ENCODE results near the gene TMEM50A. TPM values are rescaled to one million over a fixed set of nuclear protein-coding genes. Genes with fewer than 3 reads are reported as not detected.
"Not testable (repeated sequence)": the region's sequence is repeated elsewhere in the genome, so short reads cannot be mapped to it uniquely, and the experiment has no call there.

Gene TMEM50A
- total and polyA plus RNA-seq, 2 of the 13 experiments (the other 11 are each of a cell fraction or from before 2014, with no cell fraction given) = 51.2 to 61.2 TPM

DNA sequence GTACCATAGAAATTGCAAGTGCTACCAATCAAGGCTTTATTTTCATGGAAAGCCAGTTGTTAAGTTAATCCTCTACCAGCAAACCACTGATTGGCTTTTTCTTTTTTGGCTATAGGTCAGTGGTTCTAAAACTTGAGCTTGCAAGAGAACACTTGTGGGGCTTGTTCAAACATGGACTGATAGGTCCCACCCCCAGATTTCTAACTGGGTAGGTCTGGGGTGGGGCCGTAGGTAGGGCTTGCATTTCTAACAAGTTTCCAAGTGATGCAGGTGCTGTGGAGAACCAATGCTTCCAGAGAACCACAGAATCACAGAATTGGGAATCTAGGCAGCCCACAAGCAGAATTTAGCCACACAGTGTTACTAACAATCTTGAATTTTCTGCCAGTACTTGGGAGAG, 45.7 kb downstream of the TMEM50A start:
- POLR2A ChIA-PET; in situ Hi-C loops (cut with HindIII; ENCODE audit: extremely low pct_ligation_motif_present, low pct_unique_long_range_greater_than_20kb); H3K9me3 ChIP-seq (ENCODE audit: low read length); CTCF ChIA-PET (ENCODE audit: low intra/inter-chr PET ratio, low total read pairs); BruUV-seq (replicated peaks); H3K27me3 ChIP-seq (ENCODE audit: control insufficient read depth in 1 of 2, insufficient read depth in 2 of 2, low read length in 2 of 2); DNase-seq (ENCODE audit: low spot score); H3K9ac ChIP-seq (ENCODE audit: insufficient read depth, low read depth, low read length); H3K36me3 ChIP-seq (replicated peaks in 1 of 2; ENCODE audit: control insufficient read depth in 1 of 2, insufficient read depth in 2 of 2, low read length in 2 of 2); FAIRE-seq; H4K20me1 ChIP-seq (ENCODE audit: insufficient read depth, low read length); ATAC-seq; H3K4me2 ChIP-seq (ENCODE audit: low read depth, low read length); H2AFZ ChIP-seq (ENCODE audit: low read length); H3K27ac ChIP-seq (ENCODE audit: extremely low read length, insufficient read depth, low read length); H3K4me3 ChIP-seq (replicated peaks in 1 of 3; ENCODE audit: insufficient read depth in 1 of 3, low read depth in 2 of 3, low read length in 3 of 3); H3K79me2 ChIP-seq (ENCODE audit: insufficient read depth, low read length); intact Hi-C loops (cut with micrococcal nuclease; ENCODE audit: unreplicated experiment); H3K4me1 ChIP-seq (ENCODE audit: insufficient read depth, low read length): not testable (repeated sequence)
- no CpG with 5 or more reads among the region's 1 CpG for WGBS (ENCODE audit: low lambda C conversion rate)

DNA sequence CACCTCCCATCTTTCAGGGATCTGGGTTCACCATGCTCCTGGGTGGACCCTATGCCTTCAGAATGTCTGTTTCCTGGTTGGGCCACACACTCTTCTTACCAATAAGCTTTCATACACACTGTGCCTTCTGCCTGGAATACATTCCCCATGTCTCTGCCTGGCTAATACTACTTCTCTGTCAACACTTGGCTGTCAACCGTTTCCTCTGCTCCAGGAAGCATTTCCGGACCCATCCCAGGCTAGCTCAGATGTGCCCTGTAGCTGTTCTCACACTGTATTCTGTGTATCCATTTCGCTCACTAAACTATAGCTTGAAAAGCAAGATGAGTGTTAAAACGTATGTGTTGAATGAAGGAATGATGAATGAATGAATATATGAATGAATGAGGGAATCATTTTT, 49.0 kb downstream of the TMEM50A start:
- FAIRE-seq, ATAC-seq: not testable (repeated sequence)
- WGBS (ENCODE audit: low lambda C conversion rate) = 34% methylated on average over 4 of the region's 4 CpGs

DNA sequence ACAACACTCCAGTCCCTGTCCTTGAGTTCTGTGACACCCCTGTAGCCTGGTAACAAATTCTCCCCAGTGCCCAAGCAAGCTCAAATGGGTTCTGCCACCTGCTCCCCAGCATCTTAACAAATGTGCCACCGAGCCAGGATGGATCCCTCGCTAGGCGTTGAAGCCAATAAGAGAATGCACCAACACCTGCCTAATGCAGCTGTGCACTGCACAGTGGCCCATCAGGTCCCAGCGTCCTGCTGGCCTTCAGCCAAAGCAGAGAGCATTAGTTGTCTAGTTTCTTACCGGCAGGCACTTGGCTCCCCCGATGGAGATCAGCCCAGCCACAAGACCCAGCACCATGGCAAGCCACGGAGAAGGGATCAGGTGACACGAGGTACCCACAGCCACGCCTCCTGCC, 50.6 kb downstream of the TMEM50A start:
- in situ Hi-C loops (cut with HindIII; ENCODE audit: extremely low pct_ligation_motif_present, low pct_unique_long_range_greater_than_20kb); intact Hi-C loops (cut with micrococcal nuclease; ENCODE audit: unreplicated experiment): not testable (repeated sequence)

More for the DNA sequence above, 49.0 kb downstream of the TMEM50A start:
- H3K79me2 ChIP-seq (ENCODE audit: insufficient read depth, low read length); H4K20me1 ChIP-seq (ENCODE audit: insufficient read depth, low read length); H3K27me3 ChIP-seq (ENCODE audit: control insufficient read depth in 1 of 2, insufficient read depth in 2 of 2, low read length in 2 of 2); H3K9me3 ChIP-seq (ENCODE audit: low read length); H3K9ac ChIP-seq (ENCODE audit: insufficient read depth, low read depth, low read length); POLR2A ChIA-PET; in situ Hi-C loops (cut with HindIII; ENCODE audit: extremely low pct_ligation_motif_present, low pct_unique_long_range_greater_than_20kb); BruUV-seq (replicated peaks); H3K4me3 ChIP-seq (replicated peaks in 1 of 3; ENCODE audit: insufficient read depth in 1 of 3, low read depth in 2 of 3, low read length in 3 of 3); intact Hi-C loops (cut with micrococcal nuclease; ENCODE audit: unreplicated experiment); H3K27ac ChIP-seq (ENCODE audit: extremely low read length, insufficient read depth, low read length); DNase-seq (ENCODE audit: low spot score); H2AFZ ChIP-seq (ENCODE audit: low read length); H3K4me2 ChIP-seq (ENCODE audit: low read depth, low read length); H3K4me1 ChIP-seq (ENCODE audit: insufficient read depth, low read length); H3K36me3 ChIP-seq (replicated peaks in 1 of 2; ENCODE audit: control insufficient read depth in 1 of 2, insufficient read depth in 2 of 2, low read length in 2 of 2); CTCF ChIA-PET (ENCODE audit: low intra/inter-chr PET ratio, low total read pairs): not testable (repeated sequence)

DNA sequence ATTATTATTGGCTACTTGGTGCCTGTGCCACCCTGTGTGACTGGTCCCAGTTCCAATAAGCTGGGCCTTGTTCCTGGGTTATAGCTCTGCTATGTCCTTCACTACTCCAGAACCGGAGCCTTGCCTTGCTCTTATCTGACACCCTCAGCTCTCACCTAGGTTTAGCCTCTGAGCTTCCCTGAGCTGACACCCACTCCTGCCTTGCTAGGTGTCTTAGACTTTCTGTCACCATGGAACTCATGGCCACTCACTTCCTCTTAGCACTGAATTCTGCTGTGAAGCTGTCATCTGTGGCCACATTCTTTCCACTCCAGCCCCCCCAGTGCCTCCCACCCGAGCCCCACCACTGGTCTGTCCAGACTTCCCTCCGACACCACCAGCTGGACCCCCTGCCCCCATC, 51.6 kb downstream of the TMEM50A start:
- FAIRE-seq; BruUV-seq (replicated peaks); H3K27ac ChIP-seq (ENCODE audit: extremely low read length, insufficient read depth, low read length); H3K4me1 ChIP-seq (ENCODE audit: insufficient read depth, low read length); POLR2A ChIA-PET; H3K79me2 ChIP-seq (ENCODE audit: insufficient read depth, low read length); H3K4me2 ChIP-seq (ENCODE audit: low read depth, low read length); in situ Hi-C loops (cut with HindIII; ENCODE audit: extremely low pct_ligation_motif_present, low pct_unique_long_range_greater_than_20kb); ATAC-seq; CTCF ChIA-PET (ENCODE audit: low intra/inter-chr PET ratio, low total read pairs); H3K9ac ChIP-seq (ENCODE audit: insufficient read depth, low read depth, low read length); intact Hi-C loops (cut with micrococcal nuclease; ENCODE audit: unreplicated experiment); H4K20me1 ChIP-seq (ENCODE audit: insufficient read depth, low read length); H3K9me3 ChIP-seq (ENCODE audit: low read length); H3K27me3 ChIP-seq (ENCODE audit: control insufficient read depth in 1 of 2, insufficient read depth in 2 of 2, low read length in 2 of 2); DNase-seq (ENCODE audit: low spot score); H2AFZ ChIP-seq (ENCODE audit: low read length); H3K4me3 ChIP-seq (replicated peaks in 1 of 3; ENCODE audit: insufficient read depth in 1 of 3, low read depth in 2 of 3, low read length in 3 of 3); H3K36me3 ChIP-seq (replicated peaks in 1 of 2; ENCODE audit: control insufficient read depth in 1 of 2, insufficient read depth in 2 of 2, low read length in 2 of 2): not testable (repeated sequence)
- 31% methylated on average over 3 of the region's 3 CpGs for WGBS (ENCODE audit: low lambda C conversion rate)

More for the DNA sequence above, 50.6 kb downstream of the TMEM50A start:
- H3K4me3 ChIP-seq (replicated peaks in 1 of 3; ENCODE audit: insufficient read depth in 1 of 3, low read depth in 2 of 3, low read length in 3 of 3); H3K4me2 ChIP-seq (ENCODE audit: low read depth, low read length); H3K9me3 ChIP-seq (ENCODE audit: low read length); H3K36me3 ChIP-seq (replicated peaks in 1 of 2; ENCODE audit: control insufficient read depth in 1 of 2, insufficient read depth in 2 of 2, low read length in 2 of 2); FAIRE-seq; CTCF ChIA-PET (ENCODE audit: low intra/inter-chr PET ratio, low total read pairs); POLR2A ChIA-PET; ATAC-seq; BruUV-seq (replicated peaks); H2AFZ ChIP-seq (ENCODE audit: low read length); DNase-seq (ENCODE audit: low spot score); H3K27ac ChIP-seq (ENCODE audit: extremely low read length, insufficient read depth, low read length); H3K9ac ChIP-seq (ENCODE audit: insufficient read depth, low read depth, low read length); H4K20me1 ChIP-seq (ENCODE audit: insufficient read depth, low read length); H3K4me1 ChIP-seq (ENCODE audit: insufficient read depth, low read length); H3K27me3 ChIP-seq (ENCODE audit: control insufficient read depth in 1 of 2, insufficient read depth in 2 of 2, low read length in 2 of 2); H3K79me2 ChIP-seq (ENCODE audit: insufficient read depth, low read length): not testable (repeated sequence)
- WGBS (ENCODE audit: low lambda C conversion rate) = 0% methylated on average over 3 of the region's 9 CpGs
